BLaER1 treated with 17β-estradiol and CSF1 and Interleukin-3, amounts not matched to agents 10 nM and 100 nM (cell line): Measurements from ENCODE around the gene METTL13.

ENCODE experiments used
- H3K27ac ChIP-seq, 11 experiments: shearing (Covaris generic); formaldehyde crosslinking; 2 replicates each; pipeline ENCODE4 v1.8.1; 2022
- H3K27me3 ChIP-seq, 11 experiments: shearing (Covaris generic); formaldehyde crosslinking; 2 replicates each; pipeline ENCODE4 v1.8.1; 2022
- H3K36me3 ChIP-seq, 11 experiments: shearing (Covaris generic); formaldehyde crosslinking; 2 replicates each; pipeline ENCODE4 v1.8.1; 2022
- H3K4me1 ChIP-seq, 10 experiments: shearing (Covaris generic); formaldehyde crosslinking; 2 replicates each; pipeline ENCODE4 v1.8.1; 2022
- H3K4me2 ChIP-seq, 11 experiments: shearing (Covaris generic); formaldehyde crosslinking; 2 replicates each; pipeline ENCODE4 v1.8.1; 2022
- H3K4me3 ChIP-seq, 10 experiments: shearing (Covaris generic); formaldehyde crosslinking; 2 replicates each; pipeline ENCODE4 v1.8.1; 2022
- H3K9ac ChIP-seq, 11 experiments: shearing (Covaris generic); formaldehyde crosslinking; 2 replicates each; pipeline ENCODE4 v1.8.1; 2022
- H3K9me3 ChIP-seq, 11 experiments: shearing (Covaris generic); formaldehyde crosslinking; replicated peaks in 1 of 11; 2 replicates each; pipeline ENCODE4 v1.8.1; 2022
- H4K20me1 ChIP-seq, 11 experiments: shearing (Covaris generic); formaldehyde crosslinking; 2 replicates each; pipeline ENCODE4 v1.8.1; 2022
- Cebpa-rat ChIP-seq, 11 experiments: shearing (Covaris generic); IDR thresholded peaks; 2 replicates each; pipeline ENCODE4 v1.8.1; 2022

METTL13 gene, protein sequence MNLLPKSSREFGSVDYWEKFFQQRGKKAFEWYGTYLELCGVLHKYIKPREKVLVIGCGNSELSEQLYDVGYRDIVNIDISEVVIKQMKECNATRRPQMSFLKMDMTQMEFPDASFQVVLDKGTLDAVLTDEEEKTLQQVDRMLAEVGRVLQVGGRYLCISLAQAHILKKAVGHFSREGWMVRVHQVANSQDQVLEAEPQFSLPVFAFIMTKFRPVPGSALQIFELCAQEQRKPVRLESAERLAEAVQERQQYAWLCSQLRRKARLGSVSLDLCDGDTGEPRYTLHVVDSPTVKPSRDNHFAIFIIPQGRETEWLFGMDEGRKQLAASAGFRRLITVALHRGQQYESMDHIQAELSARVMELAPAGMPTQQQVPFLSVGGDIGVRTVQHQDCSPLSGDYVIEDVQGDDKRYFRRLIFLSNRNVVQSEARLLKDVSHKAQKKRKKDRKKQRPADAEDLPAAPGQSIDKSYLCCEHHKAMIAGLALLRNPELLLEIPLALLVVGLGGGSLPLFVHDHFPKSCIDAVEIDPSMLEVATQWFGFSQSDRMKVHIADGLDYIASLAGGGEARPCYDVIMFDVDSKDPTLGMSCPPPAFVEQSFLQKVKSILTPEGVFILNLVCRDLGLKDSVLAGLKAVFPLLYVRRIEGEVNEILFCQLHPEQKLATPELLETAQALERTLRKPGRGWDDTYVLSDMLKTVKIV

DNA sequence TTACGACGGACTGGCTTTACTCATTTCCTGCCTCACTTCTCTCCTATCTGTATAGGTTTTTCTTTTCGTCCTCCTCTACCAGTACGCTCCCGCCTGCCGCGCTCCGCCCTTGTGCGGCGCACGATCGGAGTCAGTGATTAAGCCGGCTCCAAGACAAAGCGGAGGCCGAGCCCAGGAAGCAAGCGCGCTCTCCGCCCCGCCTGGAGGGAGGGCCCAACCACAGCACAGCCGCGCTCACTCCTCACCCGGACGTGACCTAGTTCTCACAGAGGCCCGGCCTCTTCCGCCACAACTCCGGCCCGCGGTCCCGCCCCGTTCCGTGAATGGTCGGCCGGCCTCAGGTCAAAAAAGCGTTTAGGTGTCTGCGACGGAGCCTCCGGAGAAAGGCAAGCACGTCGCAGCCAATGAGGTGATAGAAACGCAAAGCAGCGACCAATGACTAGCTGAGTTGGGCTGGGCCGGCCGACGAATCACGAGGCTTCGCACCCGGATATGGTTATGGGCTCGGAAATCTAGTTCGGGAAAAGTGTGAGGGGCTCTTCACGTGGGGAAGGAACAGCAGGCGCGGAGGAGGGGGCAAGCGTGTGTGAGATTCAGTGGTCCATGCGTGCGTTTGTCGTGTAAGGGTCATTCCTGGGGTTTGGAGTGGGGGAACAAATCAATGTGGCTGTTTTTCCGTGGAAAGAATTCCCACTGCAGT lies at the start of gene METTL13:
Gene METTL13 (plus strand): TSS at position 485 of the 700 bp plus-strand sequence. CDS start 308 bp downstream, outside the sequence.
- Histone ChIP-seq H3K9ac (peak within 1 kb of the TSS; percentile 74 to 92 (median 87)), H3K4me1 (peaks cover 37 to 45% (median 40%) of the 10 kb centered on the region in 10 experiments), H4K20me1 (peaks cover 0 to 29% (median 24%) of the 10 kb centered on the region in 11 experiments; a peak in 13 of 22 replicates), H3K4me3 (peak within 1 kb of the TSS; percentile 68 to 96 (median 84)), H3K36me3 (peaks cover 27 to 36% (median 32%) of the 10 kb centered on the region in 11 experiments), H3K9me3 (no peaks in the 10 kb centered on the region), H3K27ac (peak within 1 kb of the TSS; percentile 76 to 92 (median 85)), H3K4me2 (peak within 1 kb of the TSS; percentile 81 to 97 (median 91)), H3K27me3 (no peaks in the 10 kb centered on the region)
- TF ChIP-seq Cebpa-rat (IDR thresholded peaks at IDR 0.05), result no peak

DNA sequence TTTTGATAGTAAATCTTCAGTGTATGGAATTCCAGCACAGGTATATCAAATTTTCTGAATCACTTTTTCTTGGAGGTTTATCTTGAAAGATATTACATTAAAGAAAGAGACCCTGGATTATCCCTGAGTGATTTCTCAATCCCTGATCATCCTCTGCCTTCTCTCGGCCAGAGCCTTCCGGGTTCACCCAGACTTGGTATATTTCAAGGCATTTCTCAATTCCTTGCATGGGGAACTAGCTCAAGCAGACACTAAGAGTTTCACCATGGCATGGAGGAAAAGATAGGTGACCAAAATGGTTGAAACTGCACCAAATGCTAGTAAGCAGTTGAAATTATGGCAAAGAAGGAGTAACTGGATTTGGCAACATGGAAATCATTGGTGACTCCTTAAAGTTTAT lies 45.3 kb upstream of the METTL13 start:
- Histone ChIP-seq H3K9me3 (no peaks in the 10 kb centered on the region), H3K36me3 (peaks cover 55 to 79% (median 58%) of the 10 kb centered on the region in 11 experiments), H3K4me1 (peaks cover 18 to 43% (median 22%) of the 10 kb centered on the region in 10 experiments), H3K27me3 (no peaks in the 10 kb centered on the region), H3K9ac (no peak overlapping the region), H4K20me1 (peaks cover 0 to 25% (median 0%) of the 10 kb centered on the region in 11 experiments; a peak in 2 of 22 replicates), H3K27ac (no peak overlapping the region), H3K4me2 (0 out of 22 replicates have a peak overlapping the region, but pooled peaks of 1 of the 11 experiments have one; percentile 40), H3K4me3 (no peak overlapping the region)
- no peak for TF ChIP-seq Cebpa-rat (IDR thresholded peaks at IDR 0.05)

DNA sequence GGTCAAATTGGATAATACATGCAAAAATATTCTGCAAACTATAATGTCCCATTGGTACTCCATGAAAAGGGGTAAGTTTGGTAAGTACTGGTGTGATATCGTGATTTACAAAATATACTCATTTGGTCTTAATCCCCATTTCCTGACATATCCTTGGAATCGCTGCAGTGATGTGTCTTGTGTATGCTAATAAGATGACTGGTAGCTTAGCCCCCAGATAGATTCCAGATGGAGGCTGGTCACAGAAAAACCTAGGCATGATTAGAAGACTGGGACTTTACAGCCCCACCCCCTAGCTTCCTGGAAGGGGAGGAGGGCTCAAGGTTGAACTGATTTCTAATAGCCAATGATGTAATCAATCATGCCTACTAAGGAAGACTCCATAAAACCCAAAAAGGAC lies 42.5 kb upstream of the METTL13 start:
- Histone ChIP-seq H3K9me3 (no peaks in the 10 kb centered on the region), H3K36me3 (peaks cover 34 to 53% (median 45%) of the 10 kb centered on the region in 11 experiments), H4K20me1 (no peaks in the 10 kb centered on the region), H3K27ac (peak overlapping the region in 4 of 11 experiments; percentile 42 to 95 (median 92); a peak in 7 of 22 replicates), H3K9ac (peak overlapping the region in 3 of 11 experiments; percentile 54 to 97 (median 93); a peak in 4 of 22 replicates), H3K4me2 (peak overlapping the region in 6 of 11 experiments; percentile 71 to 97 (median 84); a peak in 12 of 22 replicates), H3K4me1 (peaks cover 30 to 54% (median 33%) of the 10 kb centered on the region in 10 experiments), H3K27me3 (no peaks in the 10 kb centered on the region), H3K4me3 (peak overlapping the region in 3 of 10 experiments; percentile 93 to 97 (median 94); a peak in 4 of 20 replicates)
- TF ChIP-seq Cebpa-rat (IDR thresholded peaks at IDR 0.05), result no peak

DNA sequence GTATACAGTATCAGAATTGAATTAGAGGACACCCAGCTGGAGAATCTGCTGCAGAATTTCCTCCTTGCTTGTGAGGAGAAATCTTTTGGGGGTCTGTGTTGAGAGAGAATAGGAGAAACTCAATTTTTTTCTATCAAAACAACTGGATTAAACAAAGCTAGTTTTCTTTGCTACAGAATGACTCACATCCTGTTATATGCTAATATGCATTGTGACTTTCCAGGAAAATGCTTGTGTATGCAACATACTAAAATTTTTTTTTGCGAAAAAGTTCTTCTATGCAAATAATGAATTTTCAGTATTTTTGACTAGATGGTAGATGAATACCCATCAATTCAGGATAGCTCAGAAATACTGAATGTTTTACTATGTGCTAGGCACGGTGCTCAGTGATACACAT lies 41.8 kb upstream of the METTL13 start:
- H3K27ac ChIP-seq, result peak overlapping the region in 4 of 11 experiments; percentile 91 to 95 (median 92); a peak in 7 of 22 replicates
- H3K4me3 ChIP-seq, result peak overlapping the region in 3 of 10 experiments; percentile 93 to 97 (median 94); a peak in 6 of 20 replicates

GRCh38 chr1:171740356-171740863 lies 41.0 kb upstream of the METTL13 start:
- no peaks in the 10 kb centered on the region for H4K20me1 ChIP-seq
- H3K9ac ChIP-seq, result peak overlapping the region in 9 of 11 experiments; percentile 90 to 97 (median 93); a peak in 14 of 22 replicates
- no peaks in the 10 kb centered on the region for H3K27me3 ChIP-seq
- H3K4me1 ChIP-seq, result peaks cover 30 to 57% (median 33%) of the 10 kb centered on the region in 10 experiments
- TF ChIP-seq Cebpa-rat (IDR thresholded peaks at IDR 0.05), result no peak
- peak overlapping the region; percentile 71 to 97 (median 86) for H3K4me2 ChIP-seq
- peaks cover 31 to 41% (median 36%) of the 10 kb centered on the region in 11 experiments for H3K36me3 ChIP-seq
- no peaks in the 10 kb centered on the region for H3K9me3 ChIP-seq
- H3K4me3 ChIP-seq, result peak overlapping the region in 9 of 10 experiments; percentile 90 to 99 (median 94); a peak in 16 of 20 replicates
- peak overlapping the region in 6 of 11 experiments; percentile 89 to 95 (median 92); a peak in 9 of 22 replicates for H3K27ac ChIP-seq

More for the DNA sequence above, 41.8 kb upstream of the METTL13 start:
- TF ChIP-seq Cebpa-rat (IDR thresholded peaks at IDR 0.05), result no peak
- peak overlapping the region; percentile 22 to 97 (median 86); a peak in 16 of 22 replicates for H3K4me2 ChIP-seq
- no peaks in the 10 kb centered on the region for H4K20me1 ChIP-seq
- peak overlapping the region in 4 of 11 experiments; percentile 39 to 97 (median 93); a peak in 5 of 22 replicates for H3K9ac ChIP-seq
- no peaks in the 10 kb centered on the region for H3K9me3 ChIP-seq
- no peaks in the 10 kb centered on the region for H3K27me3 ChIP-seq
- peaks cover 33 to 48% (median 41%) of the 10 kb centered on the region in 11 experiments for H3K36me3 ChIP-seq
- H3K4me1 ChIP-seq, result peaks cover 30 to 57% (median 33%) of the 10 kb centered on the region in 10 experiments

GRCh38 chr1:171740987-171741871 lies 40.2 kb upstream of the METTL13 start:
- H3K27ac ChIP-seq, result peak overlapping the region; percentile 79 to 95 (median 90)
- peak overlapping the region; percentile 87 to 97 (median 93) for H3K9ac ChIP-seq
- no peaks in the 10 kb centered on the region for H4K20me1 ChIP-seq
- H3K4me2 ChIP-seq, result peak overlapping the region; percentile 71 to 97 (median 86)
- peak overlapping the region; percentile 90 to 99 (median 94) for H3K4me3 ChIP-seq
- H3K36me3 ChIP-seq, result peaks cover 23 to 33% (median 28%) of the 10 kb centered on the region in 11 experiments
- H3K27me3 ChIP-seq, result no peaks in the 10 kb centered on the region
- H3K9me3 ChIP-seq, result no peaks in the 10 kb centered on the region
- TF ChIP-seq Cebpa-rat (IDR thresholded peaks at IDR 0.05), result no peak
- peaks cover 30 to 56% (median 33%) of the 10 kb centered on the region in 10 experiments for H3K4me1 ChIP-seq

DNA sequence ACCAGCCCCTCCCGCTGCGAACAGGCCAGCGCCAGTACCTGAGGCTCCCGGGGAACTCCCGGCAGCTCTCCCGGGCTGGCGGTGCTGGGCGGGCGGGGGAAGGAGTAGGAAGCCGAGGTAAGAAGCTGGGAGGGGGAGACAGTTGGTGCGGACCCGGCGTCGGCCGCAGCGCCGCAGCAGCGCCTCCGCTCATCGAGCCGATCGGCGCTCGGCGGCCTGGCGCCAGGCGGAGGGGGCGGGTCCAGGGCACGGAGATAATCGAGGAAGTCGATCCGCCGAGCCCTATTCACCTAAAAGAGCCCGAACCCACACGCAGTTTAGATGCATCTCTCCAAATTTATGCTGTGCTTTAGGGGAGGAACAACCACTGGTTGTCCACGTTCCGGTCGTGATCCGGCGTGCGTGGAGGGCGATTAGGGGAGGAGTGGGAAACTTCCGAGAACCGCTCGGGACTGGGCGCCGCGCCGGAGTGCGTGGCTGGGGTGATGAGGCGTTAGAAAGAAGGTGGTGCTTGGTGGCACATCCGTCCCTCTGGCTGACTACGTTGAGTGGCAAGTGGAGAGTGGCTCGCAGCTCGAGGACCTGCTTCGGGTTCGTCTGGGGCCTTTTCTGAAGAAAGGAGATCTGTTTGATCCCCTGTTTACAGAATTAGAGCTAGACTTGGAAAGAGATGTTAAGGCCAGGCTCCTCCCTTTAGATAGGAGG lies 39.4 kb upstream of the METTL13 start, which contains the start of gene VAMP4:
Gene VAMP4 (minus strand): TSS at position 194 of the 705 bp plus-strand sequence. CDS start 3,651 bp downstream, outside the sequence.
- peak within 1 kb of the TSS; percentile 79 to 95 (median 90) for H3K27ac ChIP-seq
- TF ChIP-seq Cebpa-rat (IDR thresholded peaks at IDR 0.05), result no peak
- no peaks in the 10 kb centered on the region for H4K20me1 ChIP-seq
- peaks cover 30 to 48% (median 33%) of the 10 kb centered on the region in 10 experiments for H3K4me1 ChIP-seq
- peak within 1 kb of the TSS; percentile 87 to 97 (median 93) for H3K9ac ChIP-seq
- H3K4me3 ChIP-seq, result peak within 1 kb of the TSS; percentile 90 to 99 (median 94)
- no peaks in the 10 kb centered on the region for H3K27me3 ChIP-seq
- no peaks in the 10 kb centered on the region for H3K9me3 ChIP-seq
- H3K36me3 ChIP-seq, result peaks cover 15 to 25% (median 20%) of the 10 kb centered on the region in 11 experiments
- H3K4me2 ChIP-seq, result peak within 1 kb of the TSS; percentile 77 to 97 (median 86)
